ENCODE results near the gene PTN.

PTN gene

GRCh38 chr7:137304624-137305235 is 38.8 kb downstream of the PTN start:
- no peaks in the 10 kb centered on the region for H3K9me3 ChIP-seq (ENCODE audit: control insufficient read depth, insufficient read depth, low read depth, low read length)
- H3K36me3 ChIP-seq (ENCODE audit: control insufficient read depth in 2 of 2, insufficient read depth in 1 of 2, low read length in 2 of 2): no peaks in the 10 kb centered on the region
- no peak for TF ChIP-seq ZNF311 (tag by site-specific recombination; IDR thresholded peaks at IDR 0.05; ENCODE audit: borderline replicate concordance)
- no peak for TF ChIP-seq ZNF175 (tag by site-specific recombination; IDR thresholded peaks at IDR 0.05)
- no peak for TF ChIP-seq ZNF600 (tag by site-specific recombination; IDR thresholded peaks at IDR 0.05)
- no peak for TF ChIP-seq ZNF561 (tag by site-specific recombination; IDR thresholded peaks at IDR 0.05; ENCODE audit: borderline replicate concordance)
- TF ChIP-seq ZNF148 (tag by site-specific recombination; IDR thresholded peaks at IDR 0.05; ENCODE audit: borderline replicate concordance): no peak
- TF ChIP-seq, protein P1, sequence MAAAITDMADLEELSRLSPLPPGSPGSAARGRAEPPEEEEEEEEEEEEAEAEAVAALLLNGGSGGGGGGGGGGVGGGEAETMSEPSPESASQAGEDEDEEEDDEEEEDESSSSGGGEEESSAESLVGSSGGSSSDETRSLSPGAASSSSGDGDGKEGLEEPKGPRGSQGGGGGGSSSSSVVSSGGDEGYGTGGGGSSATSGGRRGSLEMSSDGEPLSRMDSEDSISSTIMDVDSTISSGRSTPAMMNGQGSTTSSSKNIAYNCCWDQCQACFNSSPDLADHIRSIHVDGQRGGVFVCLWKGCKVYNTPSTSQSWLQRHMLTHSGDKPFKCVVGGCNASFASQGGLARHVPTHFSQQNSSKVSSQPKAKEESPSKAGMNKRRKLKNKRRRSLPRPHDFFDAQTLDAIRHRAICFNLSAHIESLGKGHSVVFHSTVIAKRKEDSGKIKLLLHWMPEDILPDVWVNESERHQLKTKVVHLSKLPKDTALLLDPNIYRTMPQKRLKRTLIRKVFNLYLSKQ (tag by site-specific recombination; IDR thresholded peaks at IDR 0.05; ENCODE audit: borderline replicate concordance): no peak
- no peak for TF ChIP-seq ZNF501 (tag by site-specific recombination; IDR thresholded peaks at IDR 0.05)
- H3K4me1 ChIP-seq (ENCODE audit: control insufficient read depth, insufficient read depth, low read length): no peaks in the 10 kb centered on the region
- CTCF ChIA-PET: interaction anchor here (0.8 to 1.2 kb wide), 2 partner anchors 17 to 114 kb away, joined by 3 to 4 read pairs; no protein-coding TSS in a partner anchor
- H3K4me3 ChIP-seq (ENCODE audit: low read depth, low read length): no peak overlapping the region
- H3K27ac ChIP-seq (ENCODE audit: extremely low read depth, low read depth, low read length): no peak overlapping the region
- POLR2A ChIA-PET: no interaction called here

DNA sequence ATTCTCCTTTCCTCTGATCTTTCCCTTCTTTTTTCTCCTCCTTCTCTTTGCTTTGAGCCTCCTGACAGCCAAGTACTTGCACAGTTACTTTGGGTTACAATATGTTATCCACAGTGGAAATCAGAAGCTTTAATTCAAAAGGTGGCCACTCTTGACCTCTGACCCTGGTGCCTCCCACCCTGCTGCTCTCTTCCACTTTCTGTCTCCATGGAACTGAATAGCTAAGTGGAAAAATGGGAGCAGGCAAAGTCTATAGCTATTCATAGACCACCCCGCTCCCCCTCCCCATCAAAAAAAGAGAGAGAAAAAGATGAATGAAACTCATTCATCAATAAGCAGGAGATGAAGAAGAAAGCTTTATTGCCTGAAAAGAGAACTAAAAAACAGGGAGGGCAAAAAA is 39.4 kb downstream of the PTN start:
- no peaks in the 10 kb centered on the region for H3K36me3 ChIP-seq (ENCODE audit: control insufficient read depth in 2 of 2, insufficient read depth in 1 of 2, low read length in 2 of 2)
- ChIA-PET POLR2A (no interaction called here), CTCF (no interaction called here)

More for the DNA sequence above, 39.4 kb downstream of the PTN start:
- H3K4me1 ChIP-seq (ENCODE audit: control insufficient read depth, insufficient read depth, low read length): no peaks in the 10 kb centered on the region
- no peaks in the 10 kb centered on the region for H3K9me3 ChIP-seq (ENCODE audit: control insufficient read depth, insufficient read depth, low read depth, low read length)
- H3K4me3 ChIP-seq (ENCODE audit: low read depth, low read length): no peak overlapping the region
- TF ChIP-seq ZNF148 (tag by site-specific recombination; IDR thresholded peaks at IDR 0.05; ENCODE audit: borderline replicate concordance) (no peak), ZNF335 (tag by site-specific recombination; conservative IDR thresholded peaks at IDR 0.05) (no peak), KLF16 (tag by site-specific recombination; IDR thresholded peaks at IDR 0.05) (no peak), ZNF133 (tag by site-specific recombination; IDR thresholded peaks at IDR 0.05) (no peak), ZNF223 (tag by site-specific recombination; IDR thresholded peaks at IDR 0.05) (no peak), ZFP69B (tag by site-specific recombination; IDR thresholded peaks at IDR 0.05) (no peak)
- TF ChIP-seq, protein P1 (tag by site-specific recombination; IDR thresholded peaks at IDR 0.05; ENCODE audit: borderline replicate concordance): no peak
- H3K27ac ChIP-seq (ENCODE audit: extremely low read depth, low read depth, low read length): no peak overlapping the region

Measured in HEK293 (cell line).